Activated T-cell treated with anti-CD3 and anti-CD28 coated beads, Interleukin-2, amount 50 U/mL, for 48 hours (primary cell): Measurements from ENCODE around the gene USP51.
A peak's percentile ranks its signal among the peaks of the same experiment; 100 is the strongest.
"Not testable (repeated sequence)": the region's sequence is repeated elsewhere in the genome, so short reads cannot be mapped to it uniquely, and the experiment has no call there.

ENCODE experiments used
- DNase-seq, 2 experiments: peaks; one replicate each; pipeline ENCODE4 v3.0.0-alpha.2; 2020

Gene USP51

GRCh38 chrX:55489314-55490009, at the start of gene USP51:
USP51 (minus strand) TSS chrX:55489848; CDS start chrX:55488939, 909 bp downstream.
- peak; percentile 27 to 32 for DNase-seq

- DNase-seq, result no peak
These were observed 34.8 kb upstream of the USP51 start for GRCh38 chrX:55524487-55524886.

GRCh38 chrX:55523356-55523755, 33.7 kb upstream of the USP51 start:
- no peak for DNase-seq

DNA sequence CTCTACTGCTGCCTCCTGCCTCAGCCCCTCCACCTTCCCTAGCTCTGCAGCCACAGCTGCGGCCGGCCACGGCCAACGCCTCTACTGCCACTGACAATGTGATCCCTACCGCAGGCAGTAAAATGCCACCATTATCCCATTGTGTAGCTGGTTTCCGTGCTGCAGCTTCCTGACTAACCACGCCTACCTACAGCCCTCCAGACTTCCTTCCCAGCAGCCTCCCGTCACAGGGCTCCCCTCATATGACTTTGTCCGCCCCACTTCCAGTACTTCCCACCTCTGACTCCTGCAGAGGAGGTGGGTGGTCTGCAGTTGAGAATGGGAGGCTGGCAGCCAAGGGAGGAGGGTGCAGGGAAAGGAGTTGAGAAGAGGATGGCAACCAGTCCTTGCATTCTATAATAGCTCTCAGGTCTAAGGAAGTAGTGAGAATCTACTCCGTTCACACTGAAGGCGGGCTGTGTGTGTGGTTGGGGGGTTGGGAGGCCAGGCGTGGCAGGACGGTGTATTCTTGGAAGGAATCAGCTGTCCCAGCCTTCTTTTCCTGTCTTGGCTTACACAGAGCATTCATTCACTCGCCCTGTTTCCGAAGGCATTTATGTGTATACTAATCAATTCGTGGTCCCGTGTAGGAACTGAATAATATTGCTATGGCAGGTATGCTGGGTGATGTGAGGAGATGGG, 33.1 kb upstream of the USP51 start:
- DNase-seq, result no peak

GRCh38 chrX:55521687-55522086, 32.0 kb upstream of the USP51 start:
- DNase-seq, result no peak

DNA sequence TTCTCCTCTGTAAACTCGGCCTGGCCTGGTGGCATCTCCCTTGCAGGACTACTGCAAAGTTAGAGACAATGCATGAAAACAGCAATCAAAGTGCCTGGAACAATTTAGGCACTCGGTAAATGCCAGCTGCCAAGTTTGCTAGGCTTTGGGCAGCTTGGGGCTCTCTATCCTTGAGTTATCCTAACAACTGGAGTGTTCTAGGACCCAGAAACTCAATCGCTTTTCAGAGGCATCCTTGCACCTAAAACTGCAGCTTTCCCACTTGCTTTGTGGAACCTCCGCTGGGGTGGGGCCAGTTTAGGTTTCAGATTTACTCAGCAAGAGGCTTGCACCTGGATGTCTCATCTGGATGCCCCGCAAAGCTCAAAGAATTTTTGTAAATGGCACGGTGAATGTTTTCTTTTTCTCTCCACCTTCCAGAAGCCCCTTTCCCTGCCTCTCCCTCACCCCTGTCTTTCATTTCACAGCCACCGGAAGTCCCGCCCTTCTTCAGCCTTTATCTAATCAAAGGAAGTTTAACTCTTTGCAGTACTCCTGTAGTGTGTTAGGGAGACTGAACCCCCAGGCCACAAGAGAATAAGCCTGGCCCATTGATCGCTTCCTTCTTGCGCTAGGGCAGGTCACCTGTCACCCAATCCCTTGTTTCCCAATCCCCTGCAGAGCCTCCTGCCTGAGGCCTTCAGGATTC, 27.3 kb upstream of the USP51 start:
- DNase-seq, result not testable (repeated sequence)

DNA sequence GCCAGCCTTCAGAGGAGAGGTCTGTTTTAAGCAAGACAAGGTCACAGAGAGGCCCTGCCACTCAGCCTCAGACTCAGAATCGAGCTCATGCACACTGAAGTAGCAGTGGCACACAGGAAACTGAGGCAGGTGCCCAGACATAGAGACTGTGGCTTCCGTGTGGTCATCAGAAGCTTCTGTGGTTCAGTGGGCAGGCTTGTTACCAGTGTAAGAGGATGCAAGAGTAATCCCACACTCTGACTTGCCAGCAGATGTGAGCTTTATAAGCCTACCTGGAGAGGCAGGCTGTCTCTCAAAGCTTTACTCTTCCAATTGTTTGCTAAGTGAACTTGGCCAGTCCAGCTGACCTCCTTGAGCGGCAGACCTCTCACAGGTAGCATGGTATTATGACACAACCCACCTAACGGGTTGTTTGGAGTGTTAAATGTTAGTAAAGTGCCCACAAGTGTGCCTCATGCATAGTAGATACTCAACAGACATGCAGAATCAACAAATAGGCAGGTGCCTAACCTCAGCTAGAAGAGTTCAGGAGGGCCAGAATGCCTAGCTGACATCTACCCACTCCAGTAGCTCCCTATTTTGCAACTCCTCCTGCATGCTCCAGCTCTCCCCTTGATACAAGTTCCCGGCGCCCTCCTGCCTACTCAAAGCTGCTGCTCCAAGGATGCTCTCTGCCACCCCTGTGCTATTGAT, 23.5 kb upstream of the USP51 start:
- not testable (repeated sequence) for DNase-seq

DNA sequence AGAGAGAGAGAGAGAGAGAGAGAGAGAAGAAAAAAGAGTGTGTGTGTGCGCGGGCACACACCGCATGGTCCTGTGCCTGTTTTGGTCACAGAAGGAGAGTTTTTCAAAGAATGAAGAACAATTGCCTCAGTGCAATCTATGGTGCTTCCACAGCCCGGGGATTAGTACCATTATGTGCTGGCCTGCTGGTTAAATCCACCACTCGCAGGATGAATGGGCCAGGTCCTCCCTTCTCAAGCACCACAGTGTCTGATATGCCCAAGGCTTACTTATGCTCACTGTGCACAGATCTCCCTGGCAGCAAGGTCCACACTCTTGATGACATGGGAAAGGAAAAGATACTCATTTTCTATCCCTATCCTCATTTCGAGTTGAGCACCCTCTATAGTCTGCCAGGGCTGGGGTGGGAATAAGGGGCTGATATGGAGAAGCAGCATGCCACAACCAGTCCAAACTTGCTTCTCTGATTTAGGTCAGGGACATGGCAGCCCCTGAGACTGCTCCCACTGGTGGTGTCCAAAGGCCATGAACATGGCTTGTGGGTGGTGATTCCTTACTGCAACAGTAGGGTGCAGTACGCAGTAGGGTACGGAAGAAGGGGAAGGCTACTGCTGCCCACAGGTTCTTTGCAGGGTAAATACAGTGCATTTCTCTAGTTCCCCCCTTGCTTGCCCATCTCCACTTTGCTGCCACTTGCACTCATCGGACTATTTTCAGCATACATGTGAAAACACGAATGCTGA, 18.9 kb upstream of the USP51 start:
- DNase-seq, result not testable (repeated sequence)

GRCh38 chrX:55507699-55508098, 18.1 kb upstream of the USP51 start:
- not testable (repeated sequence) for DNase-seq

DNA sequence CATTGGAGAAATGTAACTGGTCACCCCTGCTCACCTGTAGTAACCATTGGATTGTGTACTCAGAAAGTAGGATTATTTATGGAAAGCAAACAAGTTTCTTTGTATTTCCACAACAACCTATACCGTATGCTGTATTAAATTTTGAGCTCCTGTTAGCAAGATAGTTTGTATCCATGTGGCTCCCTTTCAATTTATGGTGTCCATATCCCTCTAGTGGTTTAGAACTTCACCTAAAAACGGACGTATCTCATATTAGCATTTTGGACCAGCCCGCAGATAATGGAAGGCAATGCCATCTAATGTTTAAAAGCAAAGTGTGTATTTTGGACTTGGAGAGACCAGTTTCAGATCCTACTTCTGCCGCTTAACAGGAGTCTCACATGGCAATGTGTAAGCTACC, 17.4 kb upstream of the USP51 start:
- not testable (repeated sequence) for DNase-seq

DNA sequence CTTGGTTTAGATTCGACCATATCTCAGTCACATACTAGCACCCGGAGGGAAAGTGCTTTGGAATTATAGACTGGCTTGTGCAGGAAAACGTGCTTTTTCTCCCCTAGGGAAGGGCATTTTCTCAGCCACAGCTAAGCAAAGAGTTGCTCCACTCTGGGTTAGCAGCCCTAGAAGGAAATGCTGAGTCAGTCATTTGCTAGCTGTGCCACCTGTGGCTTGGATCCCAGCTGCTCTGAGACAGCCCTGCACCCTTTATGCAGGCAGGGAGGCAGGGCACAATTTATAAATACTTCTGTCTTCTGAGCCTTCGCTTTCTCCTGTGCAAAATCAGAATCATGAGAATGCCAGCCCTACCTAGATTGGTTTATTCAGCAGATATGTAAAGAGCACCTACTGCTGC, 1.3 kb upstream of the USP51 start:
- DNase-seq, result no peak

DNA sequence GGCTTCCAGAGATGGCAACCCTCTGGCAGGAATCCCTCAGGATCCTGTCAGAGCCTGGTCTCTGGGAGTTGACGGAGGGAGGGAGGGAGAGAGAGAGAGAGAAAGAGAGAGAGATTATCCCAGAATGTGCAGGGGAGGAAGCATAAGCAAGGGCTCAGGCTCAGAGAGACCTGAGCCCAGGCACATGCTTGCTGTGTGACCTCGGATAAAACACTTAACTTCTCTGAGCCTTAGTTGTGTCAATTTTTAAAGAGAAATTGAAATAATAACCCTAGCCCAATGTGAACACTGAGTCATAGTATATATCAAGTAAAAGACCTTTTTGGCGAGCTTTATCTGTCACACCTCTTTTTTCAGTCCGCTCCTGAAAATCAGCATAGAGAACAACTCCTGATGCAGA, 473 bp upstream of the USP51 start:
- DNase-seq, result no peak

DNA sequence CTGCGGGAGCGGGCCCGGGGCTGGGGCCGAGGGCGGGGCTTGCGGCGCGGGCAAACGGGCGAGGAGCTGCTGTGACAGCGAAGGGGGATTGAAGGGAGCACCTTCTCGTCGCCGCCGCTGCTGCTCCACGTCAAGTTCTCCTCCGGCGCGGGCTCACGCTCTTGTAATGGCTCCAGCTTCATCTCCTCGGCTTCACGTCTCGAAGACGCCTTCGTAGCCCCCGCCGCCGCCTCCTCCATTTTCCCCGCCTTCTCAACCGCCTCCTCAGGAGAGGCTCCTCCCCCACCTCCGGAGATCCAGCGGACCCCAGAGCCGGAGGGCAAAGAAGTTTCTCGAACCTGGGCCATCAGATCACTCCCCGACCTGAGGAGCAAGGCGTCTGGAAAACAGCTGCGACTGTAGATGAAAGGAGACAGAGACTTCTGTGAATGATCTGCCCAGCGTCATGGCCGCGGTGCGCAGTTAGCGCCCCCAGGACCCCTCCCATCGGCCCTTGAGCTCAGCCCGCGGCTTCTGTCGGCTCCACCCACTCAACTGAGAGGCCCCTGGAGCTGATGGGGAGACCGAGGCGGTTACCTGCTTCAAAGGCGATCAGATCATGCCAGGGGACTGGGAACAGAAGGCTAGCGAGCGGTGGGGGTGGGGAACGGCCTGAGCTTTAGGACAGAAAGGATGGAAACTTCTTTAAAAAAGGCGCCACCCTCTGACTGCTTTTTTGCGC, 895 bp downstream of the USP51 start:
- peak; percentile 67 to 70 for DNase-seq

GRCh38 chrX:55488006-55488592, 1.5 kb downstream of the USP51 start:
- DNase-seq, result no peak

GRCh38 chrX:55487143-55487542, 2.5 kb downstream of the USP51 start:
- DNase-seq, result peak in 1 of 2 experiments; percentile 8

- DNase-seq, result no peak
These were observed 2.9 kb downstream of the USP51 start for GRCh38 chrX:55486736-55487135.

- DNase-seq, result no peak
These were observed 4.7 kb downstream of the USP51 start for GRCh38 chrX:55484948-55485347.

GRCh38 chrX:55480390-55481062, 9.1 kb downstream of the USP51 start:
- DNase-seq, result no peak

DNA sequence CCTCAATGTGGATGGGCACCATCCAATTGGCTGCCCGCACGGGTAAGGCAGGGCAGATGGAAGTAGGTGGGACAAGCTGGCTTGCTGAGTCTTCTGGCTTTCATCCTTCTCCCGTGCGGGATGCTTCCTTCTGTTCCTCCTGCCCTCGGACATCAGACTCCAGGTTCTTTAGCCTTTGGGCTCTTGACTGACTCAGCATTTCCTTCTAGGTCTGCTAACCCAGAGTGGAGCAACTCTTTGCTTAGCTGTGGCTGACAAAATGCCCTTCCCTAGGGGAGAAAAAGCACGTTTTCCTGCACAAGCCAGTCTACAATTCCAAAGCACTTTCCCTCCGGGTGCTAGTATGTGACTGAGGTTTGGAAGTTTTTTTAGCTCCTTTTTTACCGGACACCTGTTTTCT, 9.7 kb downstream of the USP51 start:
- DNase-seq, result not testable (repeated sequence)

DNA sequence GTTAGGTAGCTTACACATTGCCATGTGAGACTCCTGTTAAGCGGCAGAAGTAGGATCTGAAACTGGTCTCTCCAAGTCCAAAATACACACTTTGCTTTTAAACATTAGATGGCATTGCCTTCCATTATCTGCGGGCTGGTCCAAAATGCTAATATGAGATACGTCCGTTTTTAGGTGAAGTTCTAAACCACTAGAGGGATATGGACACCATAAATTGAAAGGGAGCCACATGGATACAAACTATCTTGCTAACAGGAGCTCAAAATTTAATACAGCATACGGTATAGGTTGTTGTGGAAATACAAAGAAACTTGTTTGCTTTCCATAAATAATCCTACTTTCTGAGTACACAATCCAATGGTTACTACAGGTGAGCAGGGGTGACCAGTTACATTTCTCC, 23.9 kb downstream of the USP51 start:
- not testable (repeated sequence) for DNase-seq

DNA sequence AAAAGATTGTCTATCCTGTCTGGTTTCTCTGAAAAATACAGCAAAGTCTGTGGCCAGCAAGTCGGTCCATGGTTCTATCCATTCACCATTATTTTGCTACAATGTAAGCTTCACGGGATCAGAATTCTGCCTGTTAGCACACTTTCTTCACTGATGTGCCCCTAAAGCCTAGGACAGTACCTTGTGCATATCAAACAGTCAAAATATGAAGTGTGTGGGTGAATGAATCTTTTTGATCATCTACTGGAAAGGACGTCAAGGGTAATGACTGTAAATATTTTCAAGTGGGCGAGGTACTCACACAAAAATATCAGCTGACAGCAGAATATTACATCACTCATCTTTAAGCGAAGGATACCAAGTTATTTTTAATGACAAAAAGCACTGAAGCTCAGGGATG, 24.5 kb downstream of the USP51 start:
- not testable (repeated sequence) for DNase-seq
